HFFc6 (cell line): Measurements from ENCODE around the gene FAM153A. TPM values are rescaled to one million over a fixed set of nuclear protein-coding genes. Genes with fewer than 3 reads are reported as not detected.
"Not testable (repeated sequence)": the region's sequence is repeated elsewhere in the genome, so short reads cannot be mapped to it uniquely, and the experiment has no call there.

ENCODE experiments used
- DNase-seq: peaks from one replicate; pipeline ENCODE4 v3.0.0-alpha.2; 2018
- H3K27ac Mint-ChIP-seq: 2 replicates; pipeline ENCODE4 v1.8.0; 2020; ENCODE audit warnings: mild to moderate bottlenecking, mixed read lengths
- H3K27me3 Mint-ChIP-seq: 2 replicates; pipeline ENCODE4 v1.8.0; 2021; ENCODE audit warnings: mild to moderate bottlenecking, moderate library complexity, mixed read lengths; ENCODE audit not compliant: insufficient read depth
- H3K36me3 Mint-ChIP-seq: 2 replicates; pipeline ENCODE4 v1.8.0; 2021; ENCODE audit warnings: low read depth, mixed read lengths
- H3K4me1 Mint-ChIP-seq: 2 replicates; pipeline ENCODE4 v1.8.0; 2020; ENCODE audit warnings: low read depth, mixed read lengths
- H3K4me3 Mint-ChIP-seq: 2 replicates; pipeline ENCODE4 v1.8.0; 2020; ENCODE audit warnings: mild to moderate bottlenecking, moderate library complexity, mixed read lengths
- H3K9me3 Mint-ChIP-seq: 2 replicates; pipeline ENCODE4 v1.8.0; 2020; ENCODE audit warnings: mild to moderate bottlenecking, mixed read lengths
- total RNA-seq, 6 experiments: library from RNA; stranded (reverse); fragmentation: NEBNext Ultra II Directional; extraction: Animal tissue kit (Norgen Biotek cat#: 25700); gene quantifications; 2 replicates in 1 of 6; 3 replicates in 5 of 6; pipeline ENCODE4 v1.2.3, GENCODE V29; 2021

FAM153A gene
- total RNA-seq, 6 experiments from 2014 or later, result not detected

DNA sequence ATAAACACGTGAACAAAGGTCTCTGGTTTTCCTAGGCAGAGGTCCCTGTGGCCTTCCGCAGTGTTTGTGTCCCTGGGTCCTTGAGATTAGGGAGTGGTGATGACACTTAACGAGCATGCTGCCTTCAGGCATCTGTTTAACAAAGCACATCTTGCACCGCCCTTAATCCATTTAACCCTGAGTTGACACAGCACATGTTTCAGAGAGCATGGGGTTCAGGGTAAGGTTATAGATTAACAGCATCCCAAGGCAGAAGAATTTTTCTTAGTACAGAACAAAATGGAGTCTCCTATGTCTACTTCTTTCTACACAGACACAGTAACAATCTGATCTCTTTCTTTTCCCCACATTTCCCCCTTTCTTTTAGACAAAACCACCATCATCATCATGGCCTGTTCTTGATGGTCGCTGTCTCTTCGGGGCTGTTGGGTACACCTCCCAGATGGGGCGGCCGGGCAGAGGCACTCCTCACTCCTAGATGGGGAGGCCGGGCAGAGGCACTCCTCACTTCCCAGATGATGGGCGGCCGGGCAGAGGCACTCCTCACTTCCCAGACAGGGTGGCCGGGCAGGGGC is 87.3 kb downstream of the FAM153A start:
- H3K36me3 Mint-ChIP-seq, H3K9me3 Mint-ChIP-seq, H3K4me3 Mint-ChIP-seq, DNase-seq, H3K27ac Mint-ChIP-seq, H3K4me1 Mint-ChIP-seq: not testable (repeated sequence)
- H3K27me3 Mint-ChIP-seq, result peaks cover 14% of the 10 kb centered on the region

DNA sequence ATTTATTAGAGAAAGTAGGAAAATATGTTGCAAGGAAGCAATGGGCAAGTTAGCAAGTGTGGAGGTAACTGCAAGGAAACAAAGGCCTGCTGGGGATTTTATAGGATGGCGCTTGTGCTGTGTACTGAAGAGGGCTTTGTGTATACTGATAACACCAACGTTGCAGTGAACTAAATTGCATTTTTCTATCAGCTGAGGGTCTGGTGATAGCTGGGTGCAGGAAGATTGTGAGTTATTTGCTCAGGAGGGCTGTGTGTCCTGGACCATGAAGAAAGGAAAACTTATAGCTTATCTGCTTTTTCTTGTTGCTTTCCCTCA is 88.2 kb downstream of the FAM153A start:
- H3K27ac Mint-ChIP-seq, H3K36me3 Mint-ChIP-seq, DNase-seq, H3K4me1 Mint-ChIP-seq, H3K4me3 Mint-ChIP-seq, H3K9me3 Mint-ChIP-seq: not testable (repeated sequence)
- peaks cover 14% of the 10 kb centered on the region for H3K27me3 Mint-ChIP-seq

DNA sequence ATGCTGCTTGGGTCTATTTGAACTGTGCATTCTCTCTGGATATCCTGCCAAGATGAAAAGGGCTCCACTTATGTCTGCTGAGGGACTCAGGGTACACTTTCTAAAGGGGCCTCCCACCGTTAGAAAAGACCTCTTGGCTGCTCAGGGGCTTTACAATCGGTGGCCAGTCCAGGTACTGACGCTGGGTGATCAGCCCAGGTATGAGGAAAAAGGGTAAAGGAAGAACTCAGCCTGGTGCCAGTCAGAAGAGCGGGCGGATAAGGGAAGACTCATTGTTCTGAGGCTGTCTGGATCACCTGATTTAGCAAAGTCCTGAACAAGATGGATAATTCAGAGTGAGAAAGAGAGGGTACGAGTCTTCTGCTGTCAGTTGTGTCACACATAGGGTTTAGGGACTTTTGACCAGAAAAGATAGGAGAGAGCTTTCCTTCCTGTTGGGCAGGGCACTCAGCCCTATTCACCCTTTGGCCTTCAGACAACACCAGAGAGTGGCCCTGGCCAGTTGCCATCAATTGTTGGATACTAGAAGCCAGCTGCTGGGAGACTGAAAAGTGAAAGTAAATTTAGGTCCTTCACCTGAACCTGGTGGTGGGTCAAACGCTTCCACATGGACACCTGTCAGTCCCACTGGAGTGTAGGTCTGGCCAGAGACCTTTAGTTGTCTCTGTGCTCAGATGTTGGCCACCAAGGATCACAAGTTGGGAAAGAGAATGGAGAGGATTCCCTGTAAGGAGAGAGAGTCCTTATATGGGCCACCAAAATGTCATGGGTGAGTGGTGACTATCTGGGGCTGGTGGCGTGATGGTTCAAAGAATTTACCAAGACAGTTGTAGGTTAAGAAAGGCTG is 88.8 kb downstream of the FAM153A start:
- DNase-seq, H3K36me3 Mint-ChIP-seq, H3K9me3 Mint-ChIP-seq, H3K27ac Mint-ChIP-seq, H3K4me1 Mint-ChIP-seq, H3K4me3 Mint-ChIP-seq: not testable (repeated sequence)
- H3K27me3 Mint-ChIP-seq, result peaks cover 14% of the 10 kb centered on the region

DNA sequence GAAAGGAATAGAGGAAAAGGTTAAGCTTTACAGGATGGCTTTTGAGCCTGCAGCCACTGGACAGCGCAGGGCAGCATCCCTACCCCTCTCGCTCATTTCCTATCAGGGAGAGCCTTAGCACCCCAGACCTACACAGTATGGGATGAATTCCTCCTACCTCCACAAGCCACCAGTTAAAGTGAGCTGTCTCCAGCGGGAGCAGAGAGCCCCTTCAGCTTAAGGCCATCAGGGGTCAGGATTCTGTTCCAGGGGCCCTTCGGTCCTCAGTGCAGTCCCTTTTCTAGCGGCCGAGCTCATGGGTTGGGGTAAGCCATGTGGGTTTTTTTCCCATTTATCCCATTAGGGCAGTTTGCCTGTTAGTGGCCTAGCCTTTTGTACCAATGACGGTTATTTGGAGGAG is 89.7 kb downstream of the FAM153A start:
- H3K4me3 Mint-ChIP-seq, DNase-seq, H3K27ac Mint-ChIP-seq, H3K36me3 Mint-ChIP-seq, H3K4me1 Mint-ChIP-seq, H3K9me3 Mint-ChIP-seq: not testable (repeated sequence)
- H3K27me3 Mint-ChIP-seq, result peaks cover 14% of the 10 kb centered on the region

DNA sequence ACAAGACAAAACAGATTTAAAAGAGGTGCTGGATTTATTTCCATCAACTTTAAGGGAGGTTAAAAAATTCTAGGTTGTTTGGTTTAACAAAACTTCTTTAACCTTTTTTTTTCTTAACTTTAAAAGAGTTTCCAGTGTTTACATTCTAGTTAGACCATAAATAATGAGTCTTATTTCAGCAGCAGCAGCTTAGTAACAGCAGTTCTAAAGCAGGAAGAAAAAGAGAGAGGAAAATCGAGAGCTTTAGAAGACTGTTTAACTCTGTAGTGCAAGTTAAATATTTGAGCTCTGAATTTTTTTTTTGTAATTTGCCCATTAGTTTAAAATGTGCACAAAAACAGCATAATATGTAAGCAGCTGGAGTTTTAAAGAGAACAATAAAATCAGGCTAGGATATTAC is 90.2 kb downstream of the FAM153A start:
- H3K36me3 Mint-ChIP-seq, H3K27ac Mint-ChIP-seq, H3K4me3 Mint-ChIP-seq, DNase-seq, H3K9me3 Mint-ChIP-seq, H3K4me1 Mint-ChIP-seq: not testable (repeated sequence)
- peaks cover 14% of the 10 kb centered on the region for H3K27me3 Mint-ChIP-seq

DNA sequence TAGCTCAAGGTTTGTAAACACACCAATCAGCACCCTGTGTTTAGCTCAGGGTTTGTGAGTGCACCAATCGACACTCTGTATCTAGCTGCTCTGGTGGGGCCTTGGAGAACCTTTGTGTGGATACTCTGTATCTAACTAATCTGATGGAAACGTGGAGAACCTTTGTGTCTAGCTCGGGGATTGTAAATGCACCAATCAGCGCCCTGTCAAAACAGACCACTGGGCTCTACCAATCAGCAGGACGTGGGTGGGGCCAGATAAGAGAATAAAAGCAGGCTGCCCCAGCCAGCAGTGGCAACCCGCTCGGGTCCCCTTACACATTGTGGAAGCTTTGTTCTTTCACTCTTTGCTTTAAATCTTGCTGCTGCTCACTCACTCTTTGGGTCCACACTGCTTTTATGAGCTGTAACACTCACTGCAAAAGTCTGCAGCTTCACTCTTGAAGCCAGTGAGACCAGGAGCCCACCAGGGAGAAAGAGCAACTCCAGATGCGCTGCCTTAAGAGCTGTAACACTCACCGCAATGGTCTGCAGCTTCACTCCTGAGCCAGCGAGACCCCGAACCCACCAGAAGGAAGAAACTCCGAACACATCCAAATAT is 93.6 kb downstream of the FAM153A start:
- not testable (repeated sequence) for H3K4me1 Mint-ChIP-seq, H3K36me3 Mint-ChIP-seq, H3K9me3 Mint-ChIP-seq, DNase-seq, H3K27ac Mint-ChIP-seq, H3K4me3 Mint-ChIP-seq
- peaks cover 14% of the 10 kb centered on the region for H3K27me3 Mint-ChIP-seq

DNA sequence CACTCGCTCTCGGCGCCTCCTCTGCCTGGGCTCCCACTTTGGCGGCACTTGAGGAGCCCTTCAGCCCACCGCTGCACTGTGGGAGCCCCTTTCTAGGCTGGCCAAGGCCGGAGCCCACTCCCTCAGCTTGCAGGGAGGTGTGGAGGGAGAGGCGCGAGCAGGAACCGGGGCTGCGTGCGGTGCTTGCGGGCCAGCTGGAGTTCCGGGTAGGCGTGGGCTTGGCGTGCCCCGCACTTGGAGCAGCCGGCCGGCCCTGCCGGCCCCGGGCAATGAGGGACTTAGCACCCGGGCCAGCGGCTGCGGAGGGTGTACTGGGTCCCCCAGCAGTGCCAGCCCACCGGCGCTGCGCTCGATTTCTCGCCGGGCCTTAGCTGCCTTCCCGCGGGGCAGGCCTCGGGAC is 94.6 kb downstream of the FAM153A start:
- H3K4me1 Mint-ChIP-seq, H3K9me3 Mint-ChIP-seq, H3K27ac Mint-ChIP-seq, DNase-seq, H3K36me3 Mint-ChIP-seq, H3K4me3 Mint-ChIP-seq: not testable (repeated sequence)
- peaks cover 14% of the 10 kb centered on the region for H3K27me3 Mint-ChIP-seq

DNA sequence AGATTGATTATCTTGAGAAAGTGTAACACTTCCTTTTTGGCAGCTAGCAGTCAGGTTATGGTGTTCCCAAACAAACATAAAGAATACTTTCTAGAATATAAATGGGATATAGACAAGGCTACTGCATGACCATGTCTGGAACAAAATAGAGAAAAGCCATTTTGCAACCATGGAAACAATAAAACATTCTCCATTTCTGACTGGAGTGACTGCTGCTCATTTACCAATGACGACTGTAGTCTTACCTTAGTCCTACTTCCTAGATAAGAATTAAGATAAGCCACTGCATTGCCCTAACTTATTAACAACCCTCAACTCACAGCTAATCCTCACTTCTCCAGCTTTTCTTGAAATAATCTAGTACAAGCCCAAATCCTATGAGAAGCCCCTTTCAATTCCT is 100.8 kb downstream of the FAM153A start:
- H3K36me3 Mint-ChIP-seq, H3K27ac Mint-ChIP-seq, H3K4me1 Mint-ChIP-seq, H3K9me3 Mint-ChIP-seq, H3K4me3 Mint-ChIP-seq, DNase-seq, H3K27me3 Mint-ChIP-seq: not testable (repeated sequence)

Other genes starting within 250 kb of the FAM153A start
- gene FAM193B, start 228.3 kb downstream of the FAM153A start, total RNA-seq, result 10 to 100 TPM; 16.1 to 25.6 (median 21.6) TPM
- 100 to 1,000 TPM; 350 to 457 (median 354) TPM for gene TMED9, start 190.7 kb downstream of the FAM153A start, total RNA-seq
- gene B4GALT7, start 182.8 kb downstream of the FAM153A start, total RNA-seq, result 10 to 100 TPM; 39.5 to 54.0 (median 42.9) TPM
- not detected for gene PROP1, start 213.3 kb upstream of the FAM153A start, total RNA-seq